Activated naive CD8-positive, alpha-beta T cell treated with anti-CD3 and anti-CD28 coated beads, Interleukin-2, amount 50 U/mL, for 24 hours (primary cell): ENCODE measurements around the gene RNH1.

Source experiments
- ATAC-seq: fragments of 150-1000 bp; cut with Tn5 transposase; one replicate; pipeline ENCODE4 v1.10.0; 2021
- DNase-seq: peaks from one replicate; pipeline ENCODE4 v3.0.0; 2021
- H3K27ac Mint-ChIP-seq: one replicate; pipeline ENCODE4 v1.8.0; 2021; ENCODE audit warnings: mild to moderate bottlenecking, mixed read lengths
- H3K27me3 Mint-ChIP-seq: one replicate; pipeline ENCODE4 v1.8.0; 2021; ENCODE audit warnings: mixed read lengths
- H3K36me3 Mint-ChIP-seq: one replicate; pipeline ENCODE4 v1.8.0; 2021; ENCODE audit warnings: low read depth, mixed read lengths
- H3K4me1 Mint-ChIP-seq: one replicate; pipeline ENCODE4 v1.8.0; 2021; ENCODE audit warnings: mixed read lengths
- H3K4me3 Mint-ChIP-seq: one replicate; pipeline ENCODE4 v1.8.0; 2021; ENCODE audit warnings: mild to moderate bottlenecking, moderate library complexity, mixed read lengths
- H3K9me3 Mint-ChIP-seq: one replicate; pipeline ENCODE4 v1.8.0; 2021; ENCODE audit warnings: mixed read lengths

Gene RNH1

DNA sequence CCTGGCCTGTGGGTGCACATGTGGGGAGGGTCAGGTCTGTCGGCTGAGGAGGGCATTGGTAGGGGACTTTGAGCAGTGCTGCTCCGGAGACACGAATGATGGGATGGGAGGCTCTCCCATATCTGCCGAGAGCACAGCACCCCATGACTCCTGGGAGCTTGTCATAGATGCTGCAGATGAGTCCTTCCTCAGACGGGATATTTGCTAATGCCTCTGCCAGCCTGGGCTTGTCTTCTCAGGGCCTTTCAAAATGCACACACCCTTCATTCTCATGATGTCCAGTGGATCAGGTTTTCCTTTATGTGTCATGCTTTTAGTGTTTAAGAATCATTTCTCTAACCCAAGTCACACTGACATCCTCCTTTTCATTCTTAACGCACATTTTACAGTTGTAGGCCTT lies 8.1 kb upstream of the RNH1 start:
- peaks cover 7% of the 10 kb centered on the region for H3K9me3 Mint-ChIP-seq
- peaks cover 7% of the 10 kb centered on the region for H3K4me1 Mint-ChIP-seq
- no peak for DNase-seq
- H3K36me3 Mint-ChIP-seq, result peaks cover 28% of the 10 kb centered on the region
- no peak for ATAC-seq
- no peaks in the 10 kb centered on the region for H3K27me3 Mint-ChIP-seq
- no peak overlapping the region for H3K27ac Mint-ChIP-seq
- H3K4me3 Mint-ChIP-seq, result no peak overlapping the region

DNA sequence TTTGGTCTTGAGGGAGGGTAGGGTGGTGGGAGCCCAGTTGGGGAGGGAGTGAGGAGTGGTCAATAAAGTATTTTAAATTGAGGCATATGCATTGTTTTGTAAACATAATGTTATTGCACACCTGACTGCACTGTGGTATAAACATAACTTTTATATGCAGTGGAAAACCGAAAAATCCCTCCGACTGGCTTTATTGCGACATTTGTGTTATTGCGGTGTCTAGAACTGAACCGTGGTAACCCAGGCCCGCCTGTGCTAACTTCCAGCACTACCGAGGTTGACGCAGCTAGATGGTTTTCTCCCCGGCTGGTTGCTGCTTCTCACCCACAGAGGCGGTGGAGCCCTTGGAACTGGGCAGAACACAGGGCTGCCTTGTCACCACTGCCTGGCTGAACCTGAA lies 7.6 kb upstream of the RNH1 start:
- no peak for DNase-seq
- H3K9me3 Mint-ChIP-seq, result peaks cover 7% of the 10 kb centered on the region
- no peak for ATAC-seq
- H3K27ac Mint-ChIP-seq, result no peak overlapping the region
- H3K36me3 Mint-ChIP-seq, result peaks cover 33% of the 10 kb centered on the region
- H3K4me1 Mint-ChIP-seq, result peaks cover 7% of the 10 kb centered on the region
- no peak overlapping the region for H3K4me3 Mint-ChIP-seq
- no peaks in the 10 kb centered on the region for H3K27me3 Mint-ChIP-seq

DNA sequence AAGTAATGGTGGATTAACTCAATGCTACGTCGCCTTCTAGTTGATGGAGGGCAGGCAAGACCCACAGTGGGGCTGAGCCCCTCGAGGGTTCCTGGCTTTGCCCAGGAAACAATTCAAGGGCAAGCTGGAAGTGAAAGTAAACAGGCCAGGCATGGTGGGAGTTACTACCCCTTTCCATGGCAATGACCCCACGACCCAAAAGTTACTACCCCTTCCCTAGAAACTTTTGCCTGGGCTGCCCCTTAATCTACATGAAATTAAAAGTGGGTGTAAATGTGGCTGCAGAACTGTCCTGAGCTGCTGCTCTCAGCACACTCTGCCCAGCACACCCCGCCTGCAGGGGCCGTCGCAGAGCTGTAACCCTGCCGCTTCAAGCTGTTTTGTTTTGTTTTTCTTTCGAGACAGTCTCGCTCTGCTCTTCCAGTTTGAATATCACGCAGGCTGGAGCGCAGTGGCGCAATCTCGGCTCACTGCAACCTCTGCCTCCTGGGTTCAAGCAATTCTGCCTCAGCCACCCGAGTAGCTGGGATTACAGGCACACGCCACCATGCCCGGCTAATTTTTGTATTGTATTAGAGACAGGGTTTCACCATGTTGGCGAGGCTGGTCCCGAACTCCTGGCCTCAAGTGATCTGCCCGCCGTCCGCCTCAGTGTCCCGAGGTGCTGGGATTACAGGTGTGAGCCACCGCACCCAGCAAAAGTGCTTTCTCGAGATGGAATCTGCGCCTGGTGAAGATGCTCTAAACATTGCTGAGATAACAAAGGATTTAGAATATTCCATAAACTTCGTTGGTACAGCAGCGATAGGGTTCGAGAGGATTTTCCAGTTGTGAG lies 5.9 kb upstream of the RNH1 start:
- Mint-ChIP-seq H3K27me3 (no peaks in the 10 kb centered on the region), H3K36me3 (peaks cover 36% of the 10 kb centered on the region), H3K4me3 (no peak overlapping the region), H3K27ac (no peak overlapping the region), H3K9me3 (peaks cover 7% of the 10 kb centered on the region), H3K4me1 (peaks cover 8% of the 10 kb centered on the region)
- DNase-seq (no peak), ATAC-seq (no peak)

DNA sequence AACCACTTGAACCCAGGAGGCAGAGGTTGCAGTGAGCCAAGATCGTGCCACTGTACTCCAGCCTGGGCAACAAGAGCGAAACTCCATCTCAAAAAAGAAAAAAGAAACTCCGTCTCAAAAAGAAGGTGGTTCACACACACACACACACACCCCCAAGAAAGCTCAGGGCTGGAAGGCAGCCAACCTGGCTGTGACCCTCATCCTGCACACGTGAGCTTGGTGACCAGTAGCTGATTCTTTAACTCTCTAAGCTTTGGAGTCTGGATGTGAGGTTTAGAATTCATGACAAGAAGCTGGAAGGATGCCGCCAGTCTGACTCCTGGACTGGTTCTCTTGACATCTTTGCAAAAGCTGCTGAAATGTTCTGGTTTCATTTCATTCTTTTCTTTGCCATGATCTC lies 1.9 kb upstream of the RNH1 start:
- H3K36me3 Mint-ChIP-seq, result peaks cover 28% of the 10 kb centered on the region
- H3K4me3 Mint-ChIP-seq, result peak overlapping the region; percentile 14
- no peak for ATAC-seq
- H3K9me3 Mint-ChIP-seq, result no peaks in the 10 kb centered on the region
- peaks cover 29% of the 10 kb centered on the region for H3K4me1 Mint-ChIP-seq
- H3K27ac Mint-ChIP-seq, result no peak overlapping the region
- H3K27me3 Mint-ChIP-seq, result no peaks in the 10 kb centered on the region
- DNase-seq, result no peak

DNA sequence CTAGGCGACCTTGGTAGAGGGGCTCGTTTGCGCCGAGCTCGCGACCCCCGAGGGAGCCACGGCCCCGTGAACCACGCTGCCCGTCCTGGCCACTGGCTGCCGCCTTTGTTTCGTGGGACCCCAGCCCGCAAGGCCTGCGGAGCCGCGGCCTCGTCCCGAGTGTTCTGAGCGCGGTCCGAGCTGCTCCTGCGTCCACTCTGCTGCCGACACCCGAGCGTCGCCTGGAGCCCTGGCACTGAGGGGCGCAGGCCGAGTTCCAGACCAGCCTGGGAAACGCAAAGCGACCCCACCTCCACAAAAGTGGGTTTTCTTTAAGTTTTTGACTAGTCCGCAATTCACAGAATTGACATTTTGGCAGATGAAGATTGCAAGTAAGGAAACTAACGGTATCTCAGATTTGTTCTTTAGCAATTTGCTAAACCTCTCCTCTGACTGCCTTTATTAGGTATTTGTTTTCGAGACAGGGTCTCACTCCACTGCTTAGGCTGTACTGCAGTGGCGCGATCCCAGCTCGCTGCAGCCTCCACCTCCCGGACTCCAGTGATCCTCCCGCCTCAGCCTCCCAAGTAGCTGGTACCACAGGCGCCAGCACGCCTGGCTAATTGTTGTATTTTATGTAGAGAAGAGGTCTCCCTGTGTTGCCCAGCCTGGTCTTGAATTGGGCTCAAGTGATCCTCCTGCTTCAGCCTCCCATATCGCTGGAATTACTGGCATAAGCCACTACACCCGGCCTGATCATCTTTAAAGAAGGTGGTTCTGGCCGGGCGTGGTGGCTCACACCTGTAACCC lies 879 bp upstream of the RNH1 start:
- peaks cover 36% of the 10 kb centered on the region for H3K4me1 Mint-ChIP-seq
- peak overlapping the region; percentile 97 for H3K4me3 Mint-ChIP-seq
- H3K36me3 Mint-ChIP-seq, result peaks cover 28% of the 10 kb centered on the region
- no peaks in the 10 kb centered on the region for H3K9me3 Mint-ChIP-seq
- no peak overlapping the region for H3K27ac Mint-ChIP-seq
- DNase-seq, result no peak
- no peak for ATAC-seq
- H3K27me3 Mint-ChIP-seq, result no peaks in the 10 kb centered on the region

DNA sequence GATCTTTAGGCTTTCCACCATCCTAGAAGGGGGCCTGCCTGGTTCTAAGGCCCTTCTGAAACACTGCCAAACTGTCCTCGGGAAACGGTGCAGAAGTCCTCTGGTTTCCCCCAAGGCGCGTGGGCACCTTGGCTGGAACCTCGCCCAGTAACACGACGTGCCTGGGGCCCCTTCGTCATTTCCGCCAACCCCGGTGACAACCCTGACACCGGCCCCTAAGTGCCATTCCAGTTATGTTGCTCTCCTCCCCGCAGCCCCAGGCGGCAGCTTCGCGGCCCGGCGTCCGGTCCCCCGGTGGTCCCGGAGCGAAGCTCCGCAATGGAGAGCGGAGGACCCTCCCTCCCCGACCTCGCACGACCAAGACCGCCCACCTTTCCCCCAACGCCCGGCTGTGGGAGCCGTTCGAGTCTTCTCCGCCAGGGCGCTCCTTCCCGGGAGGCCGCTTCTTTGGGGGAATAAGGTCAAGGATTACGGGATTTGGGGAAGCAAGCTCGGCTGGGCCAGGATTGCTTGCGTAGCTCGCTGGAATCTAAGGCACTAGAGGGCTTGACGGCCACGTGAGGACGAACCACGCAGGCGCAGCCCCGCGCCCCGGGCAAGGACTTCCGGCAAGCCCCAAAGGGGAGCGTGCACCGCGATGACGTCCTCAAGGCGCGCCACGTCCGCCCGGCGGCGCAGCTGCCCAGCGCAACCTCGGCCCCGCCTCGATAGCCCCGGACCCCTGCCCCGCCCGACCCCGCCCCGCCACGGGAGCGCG lies 626 bp downstream of the RNH1 start:
- Mint-ChIP-seq H3K36me3 (peaks cover 23% of the 10 kb centered on the region), H3K4me1 (peaks cover 38% of the 10 kb centered on the region), H3K27me3 (no peaks in the 10 kb centered on the region), H3K9me3 (no peaks in the 10 kb centered on the region), H3K27ac (peak overlapping the region; percentile 100), H3K4me3 (peak overlapping the region; percentile 97)
- ATAC-seq (peak; percentile 83), DNase-seq (peak; percentile 99)

DNA sequence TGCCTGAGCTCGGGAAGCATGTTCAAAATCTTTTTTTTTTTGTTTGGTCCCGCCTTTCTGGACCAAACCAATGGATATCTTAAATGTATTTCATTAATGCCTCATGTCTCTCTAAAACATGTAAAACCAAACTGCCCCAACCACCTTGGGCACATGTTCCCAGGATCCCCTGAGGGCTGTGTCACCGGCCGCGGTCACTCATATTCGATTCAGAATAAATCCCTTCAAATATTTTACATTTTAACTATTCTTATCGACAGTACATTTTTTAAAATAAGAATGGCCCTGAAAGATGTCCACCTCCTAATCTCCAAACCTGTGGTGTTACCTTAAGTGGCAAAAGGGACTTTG lies 2.1 kb downstream of the RNH1 start:
- no peaks in the 10 kb centered on the region for H3K27me3 Mint-ChIP-seq
- no peak for ATAC-seq

DNA sequence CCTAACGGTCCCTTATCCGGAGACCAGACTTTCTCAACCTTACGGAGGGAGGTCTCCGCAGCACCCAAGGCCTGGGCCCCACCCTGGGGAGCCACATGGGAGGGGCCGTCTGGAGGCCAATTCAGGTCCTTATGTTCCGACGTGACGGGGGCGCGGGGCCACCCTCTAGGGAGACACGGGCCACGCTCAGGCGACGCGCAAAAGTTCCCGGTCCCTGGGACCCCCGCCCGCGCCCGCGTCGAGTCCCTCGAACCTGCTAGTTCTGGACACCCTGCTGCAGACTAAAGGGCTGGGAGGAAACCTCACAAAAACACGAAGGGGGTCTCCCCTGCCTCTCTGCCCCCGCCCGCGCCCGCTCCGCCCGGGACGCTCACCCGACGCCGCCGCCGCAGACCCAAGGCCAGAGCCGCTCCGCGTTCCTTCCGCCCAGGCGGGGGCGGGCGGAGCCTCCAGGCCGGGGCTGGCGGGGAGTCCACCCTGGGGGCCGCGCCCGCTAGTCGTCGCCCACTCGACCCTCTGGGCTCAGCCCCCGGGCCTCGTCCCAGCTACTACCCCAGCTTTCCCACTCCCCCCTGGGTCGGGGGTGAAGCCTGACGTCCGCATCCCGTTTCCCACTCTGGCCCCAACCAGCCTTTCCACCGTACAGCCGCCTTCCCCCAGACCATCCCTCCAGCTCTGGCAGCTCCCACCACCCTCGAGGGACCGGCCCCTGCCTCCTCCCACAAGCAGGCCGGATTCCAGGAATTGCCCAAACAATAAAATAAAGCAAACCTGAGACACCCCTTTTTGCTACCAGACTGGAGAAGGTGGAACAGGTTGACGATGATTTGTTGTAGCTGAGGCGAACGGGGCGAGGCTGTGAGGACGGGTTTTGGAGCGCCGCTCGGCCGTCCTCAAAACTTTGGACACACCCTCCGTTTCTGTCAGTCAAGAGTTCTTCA lies 2.7 kb downstream of the RNH1 start:
- Mint-ChIP-seq H3K27me3 (no peaks in the 10 kb centered on the region), H3K4me3 (peak overlapping the region; percentile 97), H3K36me3 (peaks cover 19% of the 10 kb centered on the region), H3K27ac (peak overlapping the region; percentile 100), H3K9me3 (no peaks in the 10 kb centered on the region), H3K4me1 (peaks cover 41% of the 10 kb centered on the region)
- no peak for ATAC-seq
- peak; percentile 44 for DNase-seq

More for the DNA sequence above, 2.1 kb downstream of the RNH1 start:
- peak overlapping the region; percentile 97 for H3K4me3 Mint-ChIP-seq
- DNase-seq, result no peak
- no peaks in the 10 kb centered on the region for H3K9me3 Mint-ChIP-seq
- peaks cover 41% of the 10 kb centered on the region for H3K4me1 Mint-ChIP-seq
- peaks cover 23% of the 10 kb centered on the region for H3K36me3 Mint-ChIP-seq
- H3K27ac Mint-ChIP-seq, result peak overlapping the region; percentile 100

DNA sequence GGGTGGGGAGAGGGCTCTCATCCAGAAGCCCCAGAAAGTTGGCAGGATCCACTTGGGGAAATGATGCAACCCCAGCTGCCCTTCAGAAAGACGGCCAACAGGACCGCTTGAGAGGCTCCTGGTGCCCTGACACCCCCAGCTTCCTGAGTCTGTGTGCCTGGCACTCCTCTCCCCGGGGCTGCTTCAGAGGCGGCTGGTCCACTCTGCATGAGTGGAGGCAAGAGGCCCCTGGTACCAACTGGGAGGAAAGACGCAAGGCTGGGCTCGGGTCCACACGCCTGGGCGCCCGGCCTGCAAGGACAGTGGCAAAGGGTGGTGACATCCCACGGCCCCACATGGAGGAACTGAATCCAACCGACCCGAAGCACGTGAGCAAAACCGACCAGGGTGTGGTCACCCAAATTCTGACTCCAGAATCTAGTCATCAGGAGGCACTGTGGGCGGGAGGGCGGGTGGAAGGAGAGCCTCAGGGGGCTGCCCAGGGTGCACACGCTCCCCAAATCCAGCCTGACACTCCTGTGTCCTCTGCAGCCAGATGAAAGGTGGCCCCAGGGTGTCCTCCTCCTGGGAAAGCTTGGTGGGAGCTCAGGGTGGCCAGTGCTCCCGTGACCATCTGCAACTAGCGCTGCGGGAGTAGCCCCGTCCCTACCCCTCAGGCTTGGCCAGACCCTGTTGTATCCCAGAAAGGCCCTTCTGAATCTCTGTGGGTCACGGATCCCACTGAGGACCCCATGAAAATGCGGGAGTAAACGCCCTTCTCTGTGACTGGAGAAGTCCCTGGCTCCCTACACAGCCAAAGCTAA lies 3.7 kb downstream of the RNH1 start:
- DNase-seq, result peak; percentile 41
- H3K27me3 Mint-ChIP-seq, result no peaks in the 10 kb centered on the region
- H3K4me3 Mint-ChIP-seq, result peak overlapping the region; percentile 97

DNA sequence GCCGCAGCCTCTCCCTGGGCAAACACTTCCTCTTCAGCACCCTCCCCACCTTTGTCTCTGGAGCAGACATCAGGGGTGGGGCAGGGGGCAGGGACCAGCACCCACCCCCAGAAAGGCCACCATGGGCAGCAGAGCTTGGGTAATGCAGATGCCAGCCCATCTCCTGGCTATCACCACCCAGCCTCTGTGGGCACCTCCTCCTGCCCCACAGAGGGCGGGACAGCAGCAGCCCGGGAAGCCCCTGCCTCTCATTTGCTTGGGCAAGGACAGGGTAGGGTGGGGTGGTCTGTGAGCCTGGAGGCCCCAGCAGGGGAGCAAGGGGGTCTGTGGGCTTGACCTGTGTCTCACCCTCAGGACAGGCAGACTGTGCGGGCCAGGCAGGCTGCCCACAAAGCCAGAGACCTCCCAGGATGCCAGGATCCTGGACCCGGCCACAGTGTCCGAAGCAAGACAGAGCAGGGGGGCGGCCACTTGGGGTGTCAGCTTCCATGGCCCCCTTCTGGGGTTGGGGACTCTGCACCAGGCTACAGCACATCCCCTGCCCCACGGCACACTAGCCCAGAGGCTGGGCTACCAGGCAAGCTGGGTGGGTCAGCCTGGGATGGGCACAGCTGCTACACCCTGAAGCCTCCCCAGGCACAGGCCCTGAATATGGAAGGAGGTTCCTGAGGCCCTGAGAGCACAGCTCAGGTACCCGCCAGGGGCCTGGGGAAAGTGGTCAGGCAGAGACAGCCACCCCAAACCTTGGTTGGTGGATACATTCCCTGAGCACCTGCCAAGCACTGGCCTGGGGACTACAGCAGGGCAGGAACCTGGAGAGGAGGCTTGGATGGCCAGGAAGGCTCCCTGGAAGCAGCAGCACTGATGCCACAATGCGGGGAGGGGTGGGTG lies 4.5 kb downstream of the RNH1 start:
- Mint-ChIP-seq H3K27ac (no peak overlapping the region), H3K4me1 (peaks cover 33% of the 10 kb centered on the region), H3K36me3 (peaks cover 20% of the 10 kb centered on the region), H3K27me3 (no peaks in the 10 kb centered on the region), H3K4me3 (no peak overlapping the region), H3K9me3 (no peaks in the 10 kb centered on the region)
- DNase-seq, result no peak
- ATAC-seq, result no peak

More for the DNA sequence above, 3.7 kb downstream of the RNH1 start:
- H3K9me3 Mint-ChIP-seq, result no peaks in the 10 kb centered on the region
- peak overlapping the region; percentile 27 for H3K27ac Mint-ChIP-seq
- H3K36me3 Mint-ChIP-seq, result peaks cover 15% of the 10 kb centered on the region
- H3K4me1 Mint-ChIP-seq, result peaks cover 36% of the 10 kb centered on the region
- ATAC-seq, result no peak

DNA sequence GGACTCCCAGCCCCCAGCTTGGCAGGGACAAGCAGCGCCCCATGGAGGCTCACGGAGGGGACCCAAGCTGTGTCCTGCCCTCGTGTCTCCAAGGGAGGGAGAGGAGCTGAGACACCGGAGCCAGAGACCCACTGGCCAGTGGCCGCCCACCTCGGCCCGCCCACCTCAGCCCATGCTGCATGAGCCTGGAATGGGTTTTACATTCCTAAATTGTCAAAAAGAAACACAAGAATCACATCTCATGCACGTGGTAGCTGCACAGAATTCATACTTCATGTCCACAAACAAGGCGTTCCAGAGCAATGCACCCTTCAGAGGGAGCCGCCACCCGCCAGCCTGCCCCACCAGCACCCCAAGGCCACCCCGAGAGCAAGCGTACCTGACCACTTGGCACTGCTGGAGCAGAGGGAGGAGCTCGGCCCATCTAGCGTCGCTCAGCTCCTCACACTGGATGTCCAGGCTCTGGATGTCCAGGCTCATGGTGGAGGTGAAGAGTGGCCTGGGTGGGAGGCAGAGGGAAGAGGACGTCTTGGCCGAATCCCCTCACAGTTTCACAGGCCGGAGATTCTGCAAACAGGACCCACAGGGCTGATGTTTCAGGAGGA lies 5.3 kb downstream of the RNH1 start:
- ATAC-seq, result no peak
- no peaks in the 10 kb centered on the region for H3K9me3 Mint-ChIP-seq
- DNase-seq, result no peak
- H3K27me3 Mint-ChIP-seq, result no peaks in the 10 kb centered on the region
- H3K27ac Mint-ChIP-seq, result no peak overlapping the region
- H3K36me3 Mint-ChIP-seq, result peaks cover 28% of the 10 kb centered on the region
- H3K4me1 Mint-ChIP-seq, result peaks cover 40% of the 10 kb centered on the region
- H3K4me3 Mint-ChIP-seq, result no peak overlapping the region

DNA sequence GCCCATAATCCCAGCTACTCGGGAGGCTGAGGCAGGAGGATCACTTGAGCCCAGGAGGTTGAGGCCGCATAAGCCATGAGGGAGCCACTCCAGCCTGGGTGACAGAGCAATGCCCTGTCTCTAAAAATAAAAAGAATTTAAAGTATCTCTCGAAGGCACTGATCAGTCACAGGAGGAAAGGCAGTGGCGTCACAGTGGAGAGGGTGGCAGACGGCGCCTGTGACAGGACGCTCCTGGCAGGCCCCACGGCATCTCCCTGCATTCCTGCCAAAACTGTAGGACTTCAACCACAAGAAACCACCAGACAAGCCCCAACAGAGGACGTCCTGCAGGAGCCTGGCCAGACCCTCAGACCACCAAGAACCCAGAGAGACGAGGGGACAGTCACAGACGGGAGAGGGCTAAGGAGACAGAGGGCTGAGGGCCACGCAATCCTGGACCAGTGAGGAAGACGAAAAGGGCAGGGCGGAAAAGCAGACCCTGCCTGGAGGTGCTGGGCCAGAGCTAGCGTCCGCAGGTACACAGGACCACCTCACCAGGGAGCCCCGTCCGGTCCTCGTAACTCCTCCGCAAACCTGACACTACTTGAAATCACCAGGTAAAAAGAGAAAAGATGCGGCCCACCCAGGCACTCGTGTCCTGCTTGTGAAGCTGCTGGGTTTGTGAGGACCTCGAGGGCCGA lies 5.9 kb downstream of the RNH1 start:
- no peaks in the 10 kb centered on the region for H3K9me3 Mint-ChIP-seq
- peaks cover 30% of the 10 kb centered on the region for H3K36me3 Mint-ChIP-seq
- DNase-seq (no peak), ATAC-seq (no peak)
- H3K27me3 Mint-ChIP-seq, result no peaks in the 10 kb centered on the region
- H3K27ac Mint-ChIP-seq, result no peak overlapping the region
- no peak overlapping the region for H3K4me3 Mint-ChIP-seq
- H3K4me1 Mint-ChIP-seq, result peaks cover 37% of the 10 kb centered on the region
